ENCODE data around the gene PDS5A.

GRCh38 chr4:39947963-39948362 lies 29.7 kb downstream of the PDS5A start:
- no peak for TF ChIP-seq CTCF (IDR thresholded peaks at IDR 0.05)
- no peak for TF ChIP-seq POLR2A (IDR thresholded peaks at IDR 0.05)
